Cardiac fibroblast (primary cell): Measurements from ENCODE around the gene GPBP1.

Source experiments
- DNase-seq, 2 donors: peaks; one replicate each; pipeline versions ENCODE4 v3.0.0 to v3.0.0-alpha.2; 2010; ENCODE audit warnings: low read depth in 2 of 2
- H3K4me3 ChIP-seq, 2 donors: replicated peaks in 1 of 2; 1 replicate in 1 of 2; 2 replicates in 1 of 2; pipeline ENCODE4 v1.5.1; 2011; ENCODE audit warnings: low read depth in 2 of 2, low read length in 2 of 2, mild to moderate bottlenecking in 2 of 2, moderate library complexity in 1 of 2
- TF ChIP-seq, protein P1 (sequence below): IDR thresholded peaks from one replicate; pipeline ENCODE4 v1.5.1; 2011; ENCODE audit warnings: low read depth, mild to moderate bottlenecking, low read length, inconsistent platforms

Gene GPBP1

DNA sequence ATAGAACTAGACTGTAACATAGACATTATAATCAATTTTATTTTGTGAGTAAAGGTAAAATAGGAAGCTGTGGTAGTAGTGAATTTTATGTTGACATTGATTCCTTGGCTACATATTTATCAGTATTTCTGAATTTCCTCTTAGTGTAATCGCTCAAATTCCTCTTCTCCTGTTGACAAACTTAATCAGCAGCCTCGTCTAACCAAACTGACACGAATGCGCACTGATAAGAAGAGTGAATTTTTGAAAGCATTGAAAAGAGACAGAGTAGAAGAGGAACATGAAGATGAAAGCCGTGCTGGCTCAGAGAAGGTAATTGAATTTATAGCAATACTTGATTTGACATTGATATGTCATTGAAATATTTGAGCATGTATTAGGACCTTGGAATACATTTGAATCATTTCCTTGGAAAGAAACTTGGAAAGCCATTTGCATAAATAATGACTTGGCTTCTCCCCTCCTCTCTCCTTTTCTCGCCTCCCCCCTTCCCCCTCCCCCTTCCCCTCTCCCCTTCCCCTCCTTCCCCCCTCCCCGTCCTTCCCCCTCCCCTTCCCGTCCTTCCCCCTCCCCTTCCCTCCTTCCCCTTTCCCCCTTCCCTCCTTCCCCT, 75.5 kb downstream of the GPBP1 start:
- DNase-seq, result no peak
- TF ChIP-seq, protein P1, sequence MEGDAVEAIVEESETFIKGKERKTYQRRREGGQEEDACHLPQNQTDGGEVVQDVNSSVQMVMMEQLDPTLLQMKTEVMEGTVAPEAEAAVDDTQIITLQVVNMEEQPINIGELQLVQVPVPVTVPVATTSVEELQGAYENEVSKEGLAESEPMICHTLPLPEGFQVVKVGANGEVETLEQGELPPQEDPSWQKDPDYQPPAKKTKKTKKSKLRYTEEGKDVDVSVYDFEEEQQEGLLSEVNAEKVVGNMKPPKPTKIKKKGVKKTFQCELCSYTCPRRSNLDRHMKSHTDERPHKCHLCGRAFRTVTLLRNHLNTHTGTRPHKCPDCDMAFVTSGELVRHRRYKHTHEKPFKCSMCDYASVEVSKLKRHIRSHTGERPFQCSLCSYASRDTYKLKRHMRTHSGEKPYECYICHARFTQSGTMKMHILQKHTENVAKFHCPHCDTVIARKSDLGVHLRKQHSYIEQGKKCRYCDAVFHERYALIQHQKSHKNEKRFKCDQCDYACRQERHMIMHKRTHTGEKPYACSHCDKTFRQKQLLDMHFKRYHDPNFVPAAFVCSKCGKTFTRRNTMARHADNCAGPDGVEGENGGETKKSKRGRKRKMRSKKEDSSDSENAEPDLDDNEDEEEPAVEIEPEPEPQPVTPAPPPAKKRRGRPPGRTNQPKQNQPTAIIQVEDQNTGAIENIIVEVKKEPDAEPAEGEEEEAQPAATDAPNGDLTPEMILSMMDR, result no peak
- no peak overlapping the region for H3K4me3 ChIP-seq

DNA sequence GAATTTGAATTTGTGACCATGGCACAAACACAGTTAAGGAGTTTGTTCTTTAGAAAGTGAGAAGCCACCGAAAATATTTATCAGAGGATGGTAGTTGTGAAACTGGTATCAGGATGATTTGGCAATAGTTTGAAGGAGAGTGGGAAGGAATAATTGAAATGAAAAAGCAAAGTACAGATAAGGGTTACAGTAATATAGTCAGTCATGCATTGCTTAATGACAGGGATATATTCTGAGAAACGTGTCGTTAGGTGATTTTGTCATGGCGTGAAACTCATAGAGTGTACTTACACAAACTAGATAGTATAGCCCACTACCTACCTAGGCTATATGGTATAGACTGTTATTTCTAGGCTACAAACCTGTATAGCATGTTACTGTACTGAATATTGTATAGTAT, 84.2 kb downstream of the GPBP1 start:
- TF ChIP-seq, protein P1, result no peak
- peak in 1 of 2 donors; percentile 13 for DNase-seq
- H3K4me3 ChIP-seq, result no peak overlapping the region

DNA sequence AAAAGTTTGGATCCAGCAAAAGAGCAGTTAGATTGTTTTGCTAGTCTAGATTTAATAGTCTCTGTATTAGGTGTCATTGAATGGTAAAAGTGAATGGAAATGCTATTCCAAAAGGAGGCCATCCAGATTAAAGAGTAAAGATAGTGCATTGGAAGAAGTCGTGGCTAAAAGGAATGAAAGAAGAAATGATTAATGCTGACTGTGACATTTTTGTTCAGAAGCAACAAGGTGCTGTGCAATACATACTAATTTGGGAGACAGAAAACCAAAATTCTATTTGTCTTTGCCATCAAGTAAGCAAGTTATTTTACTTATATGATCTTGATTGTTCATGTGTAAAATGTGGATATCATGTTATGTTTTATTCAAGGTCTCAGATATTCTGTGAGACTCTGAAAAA, 85.1 kb downstream of the GPBP1 start:
- H3K4me3 ChIP-seq, result no peak overlapping the region
- no peak for DNase-seq
- TF ChIP-seq, protein P1, result no peak

DNA sequence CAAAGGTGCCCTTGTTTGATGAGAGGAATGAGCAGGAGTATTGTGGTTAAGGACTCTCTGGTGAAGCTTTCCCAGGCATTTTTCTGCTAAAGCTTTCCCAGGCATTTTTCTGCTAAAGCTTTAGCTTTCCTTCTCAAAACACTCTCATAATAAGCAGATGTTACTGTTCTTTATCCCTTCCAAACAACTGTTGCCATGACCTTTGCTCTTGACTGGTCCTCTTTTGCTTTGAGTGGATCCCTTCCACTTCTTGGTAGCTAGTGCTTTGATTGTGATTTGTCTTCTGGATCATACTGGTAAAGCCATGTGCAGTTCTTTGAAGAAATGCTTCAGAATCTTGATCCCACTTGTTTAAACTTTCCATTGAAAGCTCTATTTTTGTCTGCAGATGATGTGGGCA, 85.8 kb downstream of the GPBP1 start:
- TF ChIP-seq, protein P1, result no peak
- DNase-seq, result no peak
- no peak overlapping the region for H3K4me3 ChIP-seq

DNA sequence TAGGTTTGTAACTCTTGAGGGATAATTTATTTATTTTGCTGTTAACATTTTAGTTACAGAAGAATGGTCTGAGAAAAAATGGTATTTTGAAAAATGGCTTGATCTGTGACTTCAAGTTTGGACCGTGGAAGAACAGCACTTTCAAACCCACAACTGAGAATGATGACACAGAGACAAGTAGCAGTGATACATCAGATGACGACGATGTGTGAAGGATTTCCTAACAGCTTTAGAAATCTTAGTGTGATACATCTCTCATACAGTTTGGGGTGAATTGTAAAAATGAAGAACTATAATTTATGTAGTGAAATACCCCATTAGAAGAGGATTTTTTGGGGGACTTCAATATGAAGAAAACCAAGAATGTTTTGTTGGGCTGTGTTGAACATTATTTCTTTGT, 88.7 kb downstream of the GPBP1 start:
- no peak overlapping the region for H3K4me3 ChIP-seq

DNA sequence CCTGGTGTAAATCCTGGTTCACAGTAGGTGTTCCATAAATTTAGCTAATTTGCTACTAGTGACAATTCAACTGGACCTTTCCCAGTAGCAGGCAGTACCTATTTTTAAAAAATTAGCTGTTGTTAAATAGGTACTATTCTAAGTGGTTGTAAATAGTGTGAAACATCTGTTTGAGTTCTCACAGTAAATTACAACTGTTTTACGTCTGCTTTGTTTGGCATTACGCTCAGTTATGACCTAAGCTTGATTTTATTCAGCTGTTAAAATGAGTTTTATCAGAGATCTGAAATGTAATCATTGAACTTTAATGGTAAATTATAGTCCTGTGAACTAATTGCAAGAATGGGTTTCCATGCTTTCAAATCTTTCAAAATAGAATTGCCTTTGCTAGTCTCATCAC, 93.9 kb downstream of the GPBP1 start:
- DNase-seq, result no peak
- TF ChIP-seq, protein P1, result no peak
- no peak overlapping the region for H3K4me3 ChIP-seq

More for the DNA sequence above, 88.7 kb downstream of the GPBP1 start:
- no peak for DNase-seq
- TF ChIP-seq, protein P1, result no peak

DNA sequence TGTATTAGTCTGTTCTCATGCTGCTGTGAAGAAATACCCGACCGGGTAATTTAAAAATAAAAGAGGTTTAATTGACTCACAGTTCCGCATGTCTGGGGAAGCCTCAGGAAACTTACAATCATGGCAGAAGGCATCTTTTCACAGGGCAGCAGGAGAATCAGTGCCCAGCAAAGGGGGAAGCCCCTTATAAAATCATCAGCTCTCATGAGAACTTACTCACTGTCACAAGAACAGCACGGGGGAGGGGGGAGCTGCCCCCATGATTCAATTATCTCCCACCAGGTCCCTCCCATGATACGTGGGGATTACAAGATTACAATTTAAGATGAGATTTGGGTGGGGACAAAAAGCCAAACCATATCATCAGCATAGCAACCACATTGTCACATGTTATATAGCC, 102.5 kb downstream of the GPBP1 start:
- no peak overlapping the region for H3K4me3 ChIP-seq
- DNase-seq, result peak in 1 of 2 donors; percentile 34
- TF ChIP-seq, protein P1, result no peak
